Uterus (tissue), 2 donors: ENCODE data around the gene ASCC3.

Experiments
- POLR2A ChIP-seq, 2 donors: fragments of 450-650 bp; IDR thresholded peaks; one replicate each; pipeline ENCODE4 v1.6.1; 2016; ENCODE audit warnings: antibody characterized with exemption in 2 of 2, mild to moderate bottlenecking in 1 of 2, moderate library complexity in 1 of 2
- TF ChIP-seq, protein P1 (sequence below), 4 experiments: fragments of 200-600 bp in 2 of 4; fragments of 450-650 bp in 2 of 4; sonication (generic) in 2 of 4; IDR thresholded peaks; one replicate each; pipeline ENCODE4 v1.5.1; 2016 to 2019; ENCODE audit warnings: antibody characterized with exemption in 4 of 4, mild to moderate bottlenecking in 2 of 4, moderate library complexity in 1 of 4

- TF ChIP-seq POLR2A (IDR thresholded peaks at IDR 0.05), result no peak
- TF ChIP-seq, protein P1, sequence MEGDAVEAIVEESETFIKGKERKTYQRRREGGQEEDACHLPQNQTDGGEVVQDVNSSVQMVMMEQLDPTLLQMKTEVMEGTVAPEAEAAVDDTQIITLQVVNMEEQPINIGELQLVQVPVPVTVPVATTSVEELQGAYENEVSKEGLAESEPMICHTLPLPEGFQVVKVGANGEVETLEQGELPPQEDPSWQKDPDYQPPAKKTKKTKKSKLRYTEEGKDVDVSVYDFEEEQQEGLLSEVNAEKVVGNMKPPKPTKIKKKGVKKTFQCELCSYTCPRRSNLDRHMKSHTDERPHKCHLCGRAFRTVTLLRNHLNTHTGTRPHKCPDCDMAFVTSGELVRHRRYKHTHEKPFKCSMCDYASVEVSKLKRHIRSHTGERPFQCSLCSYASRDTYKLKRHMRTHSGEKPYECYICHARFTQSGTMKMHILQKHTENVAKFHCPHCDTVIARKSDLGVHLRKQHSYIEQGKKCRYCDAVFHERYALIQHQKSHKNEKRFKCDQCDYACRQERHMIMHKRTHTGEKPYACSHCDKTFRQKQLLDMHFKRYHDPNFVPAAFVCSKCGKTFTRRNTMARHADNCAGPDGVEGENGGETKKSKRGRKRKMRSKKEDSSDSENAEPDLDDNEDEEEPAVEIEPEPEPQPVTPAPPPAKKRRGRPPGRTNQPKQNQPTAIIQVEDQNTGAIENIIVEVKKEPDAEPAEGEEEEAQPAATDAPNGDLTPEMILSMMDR (IDR thresholded peaks at IDR 0.05), result no peak
Measured at GRCh38 chr6:100881707-100882040, 545 bp upstream of the ASCC3 start.
